ENCODE measurements around the gene RGS13.
A peak's percentile ranks its signal among the peaks of the same experiment; 100 is the strongest.

The RGS13 gene

DNA sequence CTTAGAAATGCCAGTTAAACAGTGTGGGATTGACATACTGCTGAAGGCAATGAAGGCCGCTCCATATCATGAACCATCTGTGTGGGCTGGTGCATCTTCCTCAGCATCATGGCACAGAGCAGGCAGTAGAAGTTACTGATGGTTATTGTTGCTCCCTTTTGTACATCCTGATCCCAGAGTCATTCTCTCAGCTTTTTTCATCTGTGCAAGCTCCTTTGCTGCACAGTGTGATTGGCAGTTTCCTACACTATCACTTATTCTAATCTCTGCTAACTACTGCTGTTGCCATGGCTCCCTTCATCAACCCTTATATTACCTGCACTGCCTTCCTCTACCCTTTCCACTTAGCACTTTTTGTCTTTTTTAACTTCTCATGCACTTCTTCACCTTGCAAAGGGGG, 16.2 kb downstream of the RGS13 start:
- no peak overlapping the region for H3K4me3 ChIP-seq (replicated peaks in 1 of 2; ENCODE audit: low read depth in 2 of 2, low read length in 2 of 2)
- TF ChIP-seq, protein P1, sequence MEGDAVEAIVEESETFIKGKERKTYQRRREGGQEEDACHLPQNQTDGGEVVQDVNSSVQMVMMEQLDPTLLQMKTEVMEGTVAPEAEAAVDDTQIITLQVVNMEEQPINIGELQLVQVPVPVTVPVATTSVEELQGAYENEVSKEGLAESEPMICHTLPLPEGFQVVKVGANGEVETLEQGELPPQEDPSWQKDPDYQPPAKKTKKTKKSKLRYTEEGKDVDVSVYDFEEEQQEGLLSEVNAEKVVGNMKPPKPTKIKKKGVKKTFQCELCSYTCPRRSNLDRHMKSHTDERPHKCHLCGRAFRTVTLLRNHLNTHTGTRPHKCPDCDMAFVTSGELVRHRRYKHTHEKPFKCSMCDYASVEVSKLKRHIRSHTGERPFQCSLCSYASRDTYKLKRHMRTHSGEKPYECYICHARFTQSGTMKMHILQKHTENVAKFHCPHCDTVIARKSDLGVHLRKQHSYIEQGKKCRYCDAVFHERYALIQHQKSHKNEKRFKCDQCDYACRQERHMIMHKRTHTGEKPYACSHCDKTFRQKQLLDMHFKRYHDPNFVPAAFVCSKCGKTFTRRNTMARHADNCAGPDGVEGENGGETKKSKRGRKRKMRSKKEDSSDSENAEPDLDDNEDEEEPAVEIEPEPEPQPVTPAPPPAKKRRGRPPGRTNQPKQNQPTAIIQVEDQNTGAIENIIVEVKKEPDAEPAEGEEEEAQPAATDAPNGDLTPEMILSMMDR (IDR thresholded peaks at IDR 0.05; ENCODE audit: low read depth, low read length) = no peak

DNA sequence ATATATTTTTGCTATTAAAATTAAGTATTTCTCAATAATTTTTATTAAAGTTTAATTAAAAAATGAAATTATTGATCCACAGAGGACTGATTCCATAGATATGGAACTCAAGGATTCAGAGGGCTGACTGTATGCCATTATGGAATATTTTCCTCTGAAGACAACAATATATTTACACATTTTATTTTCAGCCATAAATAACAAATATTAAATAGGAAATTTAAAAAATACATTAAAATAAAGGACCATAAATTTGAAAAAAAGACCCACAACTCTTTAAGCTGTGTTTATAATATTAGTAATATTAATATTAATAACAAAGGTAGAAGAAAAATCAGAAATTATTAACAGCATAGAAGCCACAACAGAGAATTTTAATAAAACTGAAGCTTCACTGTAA, 18.2 kb downstream of the RGS13 start:
- H3K4me3 ChIP-seq (replicated peaks in 1 of 2; ENCODE audit: low read depth in 2 of 2, low read length in 2 of 2) = no peak overlapping the region
- DNase-seq (ENCODE audit: low read depth in 2 of 2) = no peak
- TF ChIP-seq, protein P1 (IDR thresholded peaks at IDR 0.05; ENCODE audit: low read depth, low read length) = no peak

More for the DNA sequence above, 16.2 kb downstream of the RGS13 start:
- no peak for DNase-seq (ENCODE audit: low read depth in 2 of 2)

DNA sequence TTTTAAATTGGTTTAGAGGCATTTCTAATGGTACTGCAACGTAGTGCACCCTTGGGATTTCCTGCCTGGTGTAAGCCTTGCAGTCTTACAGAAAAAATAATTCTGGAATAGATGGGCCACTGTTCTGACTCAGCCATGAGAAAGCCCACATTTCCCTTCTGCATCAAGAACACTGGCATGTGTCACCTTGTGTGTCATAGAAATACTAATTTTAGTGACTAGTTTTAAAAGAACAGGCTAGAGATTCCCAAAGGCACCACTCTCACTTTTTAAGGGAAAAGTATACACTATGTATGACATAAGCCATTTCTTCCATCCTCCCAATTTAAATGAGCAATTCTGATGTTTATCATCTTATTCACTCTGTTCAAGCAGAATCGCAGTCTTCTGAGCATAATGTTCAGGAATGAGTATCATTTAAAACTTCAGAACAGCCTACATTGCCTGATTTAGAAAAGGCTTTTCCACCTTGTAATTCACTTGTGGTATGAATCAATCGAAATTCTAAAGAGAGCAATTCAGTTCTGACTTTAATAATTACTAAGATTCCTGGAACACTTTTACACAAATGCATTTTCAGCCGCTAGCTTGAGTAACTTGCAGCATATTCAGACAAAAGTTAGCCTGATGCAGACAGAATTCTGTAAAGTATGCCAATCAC, 18.8 kb downstream of the RGS13 start:
- TF ChIP-seq, protein P1 (IDR thresholded peaks at IDR 0.05; ENCODE audit: low read depth, low read length) = no peak
- H3K4me3 ChIP-seq (replicated peaks in 1 of 2; ENCODE audit: low read depth in 2 of 2, low read length in 2 of 2) = no peak overlapping the region
- peak; percentile 42 to 89 for DNase-seq (ENCODE audit: low read depth in 2 of 2)

DNA sequence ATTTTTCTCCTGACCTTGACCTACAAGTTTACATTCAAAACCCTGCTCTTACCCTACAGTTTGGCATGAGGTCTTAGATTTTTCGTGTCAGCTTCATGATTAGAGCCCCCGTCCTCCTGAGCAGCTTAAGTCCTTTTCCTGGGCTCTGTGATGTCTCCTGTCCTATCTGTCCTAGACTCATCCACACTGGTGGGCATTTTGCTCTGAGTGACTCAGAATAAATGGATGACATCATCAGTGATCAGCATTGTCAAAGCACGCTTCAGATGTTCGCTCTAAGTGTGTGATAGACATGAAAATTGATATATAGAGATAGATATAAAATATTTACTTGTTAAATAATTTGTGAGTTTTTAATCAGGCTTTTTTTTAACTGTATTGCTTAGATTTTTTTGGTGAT, 21.8 kb downstream of the RGS13 start:
- H3K4me3 ChIP-seq (replicated peaks in 1 of 2; ENCODE audit: low read depth in 2 of 2, low read length in 2 of 2) = no peak overlapping the region
- peak in 1 of 2 donors; percentile 4 for DNase-seq (ENCODE audit: low read depth in 2 of 2)
- TF ChIP-seq, protein P1 (IDR thresholded peaks at IDR 0.05; ENCODE audit: low read depth, low read length) = no peak

DNA sequence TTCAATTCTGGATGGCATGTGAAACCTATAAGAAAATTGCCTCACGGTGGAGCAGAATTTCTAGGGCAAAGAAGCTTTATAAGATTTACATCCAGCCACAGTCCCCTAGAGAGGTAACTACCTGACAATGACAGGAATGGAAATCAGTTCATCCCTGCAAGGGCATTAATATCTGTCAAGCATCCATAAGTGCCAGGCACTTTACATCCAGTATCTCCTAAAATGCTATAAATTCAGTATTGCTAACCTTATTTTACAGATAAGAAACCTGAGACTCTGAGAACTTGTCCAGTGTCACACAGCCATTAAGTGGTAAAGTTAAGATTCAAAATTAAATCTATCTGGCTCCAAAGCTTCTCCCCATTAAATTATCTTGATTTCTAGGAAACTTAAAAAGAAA, 22.3 kb downstream of the RGS13 start:
- DNase-seq (ENCODE audit: low read depth in 2 of 2) = no peak
- TF ChIP-seq, protein P1 (IDR thresholded peaks at IDR 0.05; ENCODE audit: low read depth, low read length) = no peak
- no peak overlapping the region for H3K4me3 ChIP-seq (replicated peaks in 1 of 2; ENCODE audit: low read depth in 2 of 2, low read length in 2 of 2)

DNA sequence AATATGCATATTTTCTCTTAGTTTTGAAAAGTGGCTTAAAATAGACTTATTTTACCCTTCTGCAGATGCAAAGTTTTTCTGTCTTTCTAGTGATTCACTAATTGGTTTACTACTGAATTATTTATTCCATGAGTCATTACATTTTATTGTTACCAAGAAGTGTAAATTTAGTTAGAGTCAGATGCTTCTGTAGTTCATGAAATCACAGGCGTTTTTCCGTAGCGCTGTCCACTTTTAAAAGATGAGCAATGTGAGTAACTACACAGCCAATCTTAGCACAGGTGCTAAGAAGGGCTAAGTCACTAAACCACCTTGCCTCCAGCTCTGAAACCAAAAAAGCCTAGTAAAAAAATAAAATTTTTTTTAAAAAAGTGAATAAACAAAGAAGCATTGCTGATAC, 24.7 kb downstream of the RGS13 start:
- H3K4me3 ChIP-seq (replicated peaks in 1 of 2; ENCODE audit: low read depth in 2 of 2, low read length in 2 of 2) = no peak overlapping the region
- no peak for DNase-seq (ENCODE audit: low read depth in 2 of 2)
- TF ChIP-seq, protein P1 (IDR thresholded peaks at IDR 0.05; ENCODE audit: low read depth, low read length) = no peak
